GM12878 (cell line): ENCODE measurements around the gene CAST. TPM values are rescaled to one million over a fixed set of nuclear protein-coding genes. Genes with fewer than 3 reads are reported as not detected.

Source experiments
- ATAC-seq: fragments of 200-7000 bp; cut with Tn5 transposase; 3 replicates; pipeline ENCODE4 v1.9.1; 2020; ENCODE audit warnings: mild to moderate bottlenecking, moderate library complexity
- BruUV-seq: library from RNA; stranded (reverse); fragments of 400-500 nt; replicated peaks from 2 replicates; lab custom pipeline; 2021; lab: Mats Ljungman, UMichigan
- CTCF ChIA-PET: fragments of 300-600 bp; sonication (Branson Sonifier 250); formaldehyde crosslinking; extraction: SDS; loops from one replicate; lab custom pipeline; 2021; ENCODE audit warnings: inconsistent platforms; lab: Yijun Ruan, JAX
- POLR2A ChIA-PET: fragments of 350-600 bp; formaldehyde crosslinking; extraction: SDS; loops from one replicate; lab custom pipeline; 2021; ENCODE audit warnings: inconsistent platforms; lab: Charles Lee
- RAD21 ChIA-PET: fragments of 300-600 bp; sonication (Branson Sonifier 250); formaldehyde crosslinking; loops from one replicate; lab custom pipeline; 2023; ENCODE audit warnings: antibody characterized with exemption; ENCODE audit not compliant: unreplicated experiment; lab: Charles Lee
- SMC1A ChIA-PET: fragments of 300-600 bp; sonication (Branson Sonifier 250); formaldehyde crosslinking; loops from one replicate; lab custom pipeline; 2023; ENCODE audit not compliant: unreplicated experiment, uncharacterized antibody; lab: Charles Lee
- DNase-seq: peaks from one replicate; pipeline ENCODE4 v3.0.0-alpha.2; 2011; ENCODE audit warnings: low read depth, low spot score
- FAIRE-seq: peaks from 3 replicates; lab custom pipeline; 2011; peaks lifted over from hg19 to GRCh38; lab: Jason Lieb, UNC
- H2AFZ ChIP-seq: 2 replicates; pipeline ENCODE4 v1.6.0; 2011; ENCODE audit warnings: low read depth, low read length, control low read depth; ENCODE audit not compliant: control insufficient read depth
- H3K27ac ChIP-seq: 2 replicates; pipeline ENCODE4 v1.5.1; 2011; ENCODE audit warnings: control low read depth; ENCODE audit not compliant: control insufficient read depth, insufficient read depth
- H3K27me3 ChIP-seq, 2 experiments: replicated peaks in 1 of 2; 2 replicates each; pipeline versions ENCODE4 v1.6.0 to v1.6.1; 2011; ENCODE audit warnings: low read length in 1 of 2; ENCODE audit not compliant: control insufficient read depth in 2 of 2, insufficient read depth in 2 of 2
- H3K36me3 ChIP-seq, 2 experiments: 2 replicates each; pipeline ENCODE4 v1.5.1; 2011; ENCODE audit warnings: low read length in 1 of 2; ENCODE audit not compliant: control insufficient read depth in 2 of 2, insufficient read depth in 2 of 2
- H3K4me1 ChIP-seq: 2 replicates; pipeline ENCODE4 v1.6.1; 2011; ENCODE audit warnings: mild to moderate bottlenecking, low read length, moderate library complexity, mixed read lengths; ENCODE audit not compliant: control insufficient read depth, insufficient read depth
- H3K4me2 ChIP-seq: 2 replicates; pipeline ENCODE4 v1.6.0; 2011; ENCODE audit warnings: control low read depth; ENCODE audit not compliant: control insufficient read depth, insufficient read depth
- H3K4me3 ChIP-seq: fragments of 200-600 bp; sonication (generic); 2 replicates; pipeline ENCODE4 v1.5.1; 2016
- H3K79me2 ChIP-seq: 2 replicates; pipeline ENCODE4 v1.6.0; 2011; ENCODE audit warnings: low read length; ENCODE audit not compliant: control insufficient read depth, insufficient read depth
- H3K9ac ChIP-seq: 2 replicates; pipeline ENCODE4 v1.8.0; 2011; ENCODE audit warnings: low read length, control low read depth, mixed read lengths; ENCODE audit not compliant: control insufficient read depth, insufficient read depth
- H3K9me3 ChIP-seq: replicated peaks from 3 replicates; pipeline ENCODE4 v1.5.1; 2011; ENCODE audit warnings: mild to moderate bottlenecking, low read length; ENCODE audit not compliant: control insufficient read depth, insufficient read depth
- H4K20me1 ChIP-seq: 2 replicates; pipeline ENCODE4 v1.6.0; 2011; ENCODE audit not compliant: control insufficient read depth, insufficient read depth
- E4F1 ChIP-seq: fragments of 450-650 bp; IDR thresholded peaks from 2 replicates; pipeline ENCODE4 v1.6.1; 2018; ENCODE audit warnings: borderline replicate concordance, mild to moderate bottlenecking; ENCODE audit not compliant: partially characterized antibody
- KLF5 ChIP-seq: fragments of 450-650 bp; IDR thresholded peaks from 2 replicates; pipeline ENCODE4 v1.6.1; 2014; ENCODE audit warnings: mild to moderate bottlenecking; ENCODE audit not compliant: partially characterized antibody
- MXI1 ChIP-seq: fragments of 150-350 bp; IDR thresholded peaks from 2 replicates; pipeline ENCODE4 v1.6.1; 2011; ENCODE audit warnings: low read depth, mild to moderate bottlenecking, inconsistent platforms, low read length, improper control_type of control experiment
- PAX8 ChIP-seq: fragments of 450-650 bp; IDR thresholded peaks from 2 replicates; pipeline ENCODE4 v1.6.1; 2017; ENCODE audit warnings: mild to moderate bottlenecking, moderate library complexity
- STAT3 ChIP-seq: IDR thresholded peaks from 2 replicates; pipeline ENCODE4 v1.6.1; 2011; ENCODE audit warnings: low read depth, low read length, improper control_type of control experiment
- ZBTB40 ChIP-seq: fragments of 450-650 bp; IDR thresholded peaks from 2 replicates; pipeline ENCODE4 v1.6.1; 2016; ENCODE audit warnings: mild to moderate bottlenecking, moderate library complexity, borderline replicate concordance
- WGBS: methylation state at CpG from one replicate; pipeline ENCODE4 v1.1.6; 2016; ENCODE audit warnings: low lambda C conversion rate; ENCODE audit not compliant: insufficient replicate concordance, insufficient coverage; ENCODE audit errors: missing lambda C conversion rate; 5-methylcytosine and 5-hydroxymethylcytosine counted together
- in situ Hi-C: fragments of 300-500 bp; cut with MboI; formaldehyde crosslinking; loops from 9 replicates; pipeline ENCODE4 v1.14.3; 2018; ENCODE audit warnings: mixed read lengths
- intact Hi-C: fragments of 100-400 bp; cut with micrococcal nuclease; formaldehyde crosslinking; loops from one replicate; pipeline ENCODE4 v1.14.2; 2022; ENCODE audit not compliant: unreplicated experiment
- polyA plus RNA-seq, 11 experiments: library from polyadenylated mRNA; depleted of rRNA in 4 of 11; unstranded in 6 of 11; stranded (reverse) in 5 of 11; fragments of >200 nt; fragmentation: Nextera tagmentation in 4 of 11; fragmentation: Illumina TruSeq in 1 of 11; extraction: Ambion mirVana in 4 of 11; extraction: Trizol in 1 of 11; gene quantifications; 1 replicate in 1 of 11; 2 replicates in 10 of 11; pipeline versions ENCODE4 v1.2.1 to v1.2.3, GENCODE V29; 2011 to 2016; ENCODE audit warnings: inconsistent platforms in 2 of 11, missing spikeins in 2 of 11, low read depth in 1 of 11
- total RNA-seq, 4 experiments: library from RNA; depleted of rRNA in 3 of 4; stranded (reverse); fragments of >200 nt in 3 of 4; fragmentation: Illumina TruSeq in 1 of 4; extraction: Trizol in 1 of 4; gene quantifications; 2 replicates each; pipeline versions ENCODE4 v1.2.1 to v1.2.3, GENCODE V29; 2013 to 2021
- TF ChIP-seq, protein P1 (sequence below): fragments of 450-650 bp; IDR thresholded peaks from 2 replicates; pipeline ENCODE4 v1.6.1; 2017; ENCODE audit warnings: low read depth, mild to moderate bottlenecking, moderate library complexity
- TF ChIP-seq, protein P2 (sequence below): fragments of 450-650 bp; IDR thresholded peaks from 2 replicates; pipeline ENCODE4 v1.6.1; 2014; ENCODE audit warnings: mild to moderate bottlenecking
- TF ChIP-seq, protein P3 (sequence below): IDR thresholded peaks from 2 replicates; pipeline ENCODE4 v1.6.1; 2011; ENCODE audit warnings: low read depth, mild to moderate bottlenecking, low read length, moderate library complexity, borderline replicate concordance; ENCODE audit errors: extremely low read depth

The CAST gene
- total and polyA plus RNA-seq, 10 of the 15 experiments (the other 5 are each of a cell fraction or from before 2014, with no cell fraction given) = 31.7 to 140 (median 68.5) TPM

- no peak for TF ChIP-seq E4F1
- no peak for TF ChIP-seq STAT3
- TF ChIP-seq, protein P1, sequence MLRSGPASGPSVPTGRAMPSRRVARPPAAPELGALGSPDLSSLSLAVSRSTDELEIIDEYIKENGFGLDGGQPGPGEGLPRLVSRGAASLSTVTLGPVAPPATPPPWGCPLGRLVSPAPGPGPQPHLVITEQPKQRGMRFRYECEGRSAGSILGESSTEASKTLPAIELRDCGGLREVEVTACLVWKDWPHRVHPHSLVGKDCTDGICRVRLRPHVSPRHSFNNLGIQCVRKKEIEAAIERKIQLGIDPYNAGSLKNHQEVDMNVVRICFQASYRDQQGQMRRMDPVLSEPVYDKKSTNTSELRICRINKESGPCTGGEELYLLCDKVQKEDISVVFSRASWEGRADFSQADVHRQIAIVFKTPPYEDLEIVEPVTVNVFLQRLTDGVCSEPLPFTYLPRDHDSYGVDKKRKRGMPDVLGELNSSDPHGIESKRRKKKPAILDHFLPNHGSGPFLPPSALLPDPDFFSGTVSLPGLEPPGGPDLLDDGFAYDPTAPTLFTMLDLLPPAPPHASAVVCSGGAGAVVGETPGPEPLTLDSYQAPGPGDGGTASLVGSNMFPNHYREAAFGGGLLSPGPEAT = no peak
- TF ChIP-seq MXI1 = no peak
- TF ChIP-seq, all 136 proteins: peak for 0
Measured at GRCh38 chr5:96758621-96759020, 96.4 kb downstream of the CAST start (continued).

GRCh38 chr5:96761618-96762017, 99.4 kb downstream of the CAST start:
- no TSS peak for BruUV-seq
- intact Hi-C loops = no loop called here
- Histone ChIP-seq H3K4me2 (no peak overlapping the region), H3K79me2 (no peaks in the 10 kb centered on the region), H2AFZ (no peak overlapping the region), H4K20me1 (no peaks in the 10 kb centered on the region), H3K9ac (no peak overlapping the region), H3K27ac (no peak overlapping the region), H3K9me3 (no peaks in the 10 kb centered on the region), H3K27me3 (no peaks in the 10 kb centered on the region), H3K4me3 (no peak overlapping the region), H3K36me3 (peaks cover 4 to 11% of the 10 kb centered on the region in 2 experiments), H3K4me1 (no peaks in the 10 kb centered on the region)
- ChIA-PET CTCF (interaction anchor here (0.6 to 4.1 kb wide), 4 partner anchors 10 to 400 kb away, joined by 3 to 35 read pairs (median 12); no protein-coding TSS in a partner anchor), SMC1A (interaction anchor here (0.7 to 3.0 kb wide), 7 partner anchors 9 to 399 kb away, joined by 3 to 14 read pairs (median 5); no protein-coding TSS in a partner anchor), RAD21 (interaction anchor here (0.9 to 2.7 kb wide), 3 partner anchors 107 to 400 kb away, joined by 3 to 10 read pairs (median 3); no protein-coding TSS in a partner anchor), POLR2A (interaction anchor here (0.8 kb wide), 1 partner anchor 113 kb away, joined by 3 read pairs; no protein-coding TSS in a partner anchor)
- ATAC-seq = no peak
- no peak for FAIRE-seq
- in situ Hi-C loops = no loop called here
- 100% methylated on average over 4 of the region's 4 CpGs for WGBS
- DNase-seq = no peak
- TF ChIP-seq PAX8 = no peak
- TF ChIP-seq, protein P1 = no peak
- no peak for TF ChIP-seq ZBTB40
- TF ChIP-seq, protein P2, sequence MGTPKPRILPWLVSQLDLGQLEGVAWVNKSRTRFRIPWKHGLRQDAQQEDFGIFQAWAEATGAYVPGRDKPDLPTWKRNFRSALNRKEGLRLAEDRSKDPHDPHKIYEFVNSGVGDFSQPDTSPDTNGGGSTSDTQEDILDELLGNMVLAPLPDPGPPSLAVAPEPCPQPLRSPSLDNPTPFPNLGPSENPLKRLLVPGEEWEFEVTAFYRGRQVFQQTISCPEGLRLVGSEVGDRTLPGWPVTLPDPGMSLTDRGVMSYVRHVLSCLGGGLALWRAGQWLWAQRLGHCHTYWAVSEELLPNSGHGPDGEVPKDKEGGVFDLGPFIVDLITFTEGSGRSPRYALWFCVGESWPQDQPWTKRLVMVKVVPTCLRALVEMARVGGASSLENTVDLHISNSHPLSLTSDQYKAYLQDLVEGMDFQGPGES = no peak
- TF ChIP-seq KLF5 = no peak
- TF ChIP-seq, protein P3, sequence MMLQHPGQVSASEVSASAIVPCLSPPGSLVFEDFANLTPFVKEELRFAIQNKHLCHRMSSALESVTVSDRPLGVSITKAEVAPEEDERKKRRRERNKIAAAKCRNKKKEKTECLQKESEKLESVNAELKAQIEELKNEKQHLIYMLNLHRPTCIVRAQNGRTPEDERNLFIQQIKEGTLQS = no peak
